Measurements from ENCODE around the gene RCAN2. TPM values are rescaled to one million over a fixed set of nuclear protein-coding genes. Genes with fewer than 3 reads are reported as not detected.
A peak's percentile ranks its signal among the peaks of the same experiment; 100 is the strongest.

RCAN2 gene
- total and polyA plus RNA-seq, 8 donors, result 1.7 to 19.0 (median 3.4) TPM

GRCh38 chr6:46220352-46221221 is 270.7 kb downstream of the RCAN2 start:
- ATAC-seq (no peak), DNase-seq (no peak), FAIRE-seq (no peak)
- H3K27me3 ChIP-seq, result no peaks in the 10 kb centered on the region
- no peaks in the 10 kb centered on the region for H3K4me1 ChIP-seq
- TF ChIP-seq, protein P1, sequence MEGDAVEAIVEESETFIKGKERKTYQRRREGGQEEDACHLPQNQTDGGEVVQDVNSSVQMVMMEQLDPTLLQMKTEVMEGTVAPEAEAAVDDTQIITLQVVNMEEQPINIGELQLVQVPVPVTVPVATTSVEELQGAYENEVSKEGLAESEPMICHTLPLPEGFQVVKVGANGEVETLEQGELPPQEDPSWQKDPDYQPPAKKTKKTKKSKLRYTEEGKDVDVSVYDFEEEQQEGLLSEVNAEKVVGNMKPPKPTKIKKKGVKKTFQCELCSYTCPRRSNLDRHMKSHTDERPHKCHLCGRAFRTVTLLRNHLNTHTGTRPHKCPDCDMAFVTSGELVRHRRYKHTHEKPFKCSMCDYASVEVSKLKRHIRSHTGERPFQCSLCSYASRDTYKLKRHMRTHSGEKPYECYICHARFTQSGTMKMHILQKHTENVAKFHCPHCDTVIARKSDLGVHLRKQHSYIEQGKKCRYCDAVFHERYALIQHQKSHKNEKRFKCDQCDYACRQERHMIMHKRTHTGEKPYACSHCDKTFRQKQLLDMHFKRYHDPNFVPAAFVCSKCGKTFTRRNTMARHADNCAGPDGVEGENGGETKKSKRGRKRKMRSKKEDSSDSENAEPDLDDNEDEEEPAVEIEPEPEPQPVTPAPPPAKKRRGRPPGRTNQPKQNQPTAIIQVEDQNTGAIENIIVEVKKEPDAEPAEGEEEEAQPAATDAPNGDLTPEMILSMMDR (IDR thresholded peaks at IDR 0.05), result no peak
- no peaks in the 10 kb centered on the region for H3K9me3 ChIP-seq
- no peak overlapping the region for H3K4me3 ChIP-seq
- intact Hi-C loops (cut with DNase I), result loop anchor here in 1 of 3 donors (5.0 kb wide), 1 partner anchor 182 kb away; no protein-coding TSS in a partner anchor
- WGBS, 2 donors, result 59 to 70% methylated on average over 6 of the region's 6 CpGs
- H3K27ac ChIP-seq, result no peak overlapping the region
- no peaks in the 10 kb centered on the region for H3K36me3 ChIP-seq

- no peak for ATAC-seq
- H3K27me3 ChIP-seq, result no peaks in the 10 kb centered on the region
These were observed 271.6 kb downstream of the RCAN2 start for GRCh38 chr6:46219661-46220060.

DNA sequence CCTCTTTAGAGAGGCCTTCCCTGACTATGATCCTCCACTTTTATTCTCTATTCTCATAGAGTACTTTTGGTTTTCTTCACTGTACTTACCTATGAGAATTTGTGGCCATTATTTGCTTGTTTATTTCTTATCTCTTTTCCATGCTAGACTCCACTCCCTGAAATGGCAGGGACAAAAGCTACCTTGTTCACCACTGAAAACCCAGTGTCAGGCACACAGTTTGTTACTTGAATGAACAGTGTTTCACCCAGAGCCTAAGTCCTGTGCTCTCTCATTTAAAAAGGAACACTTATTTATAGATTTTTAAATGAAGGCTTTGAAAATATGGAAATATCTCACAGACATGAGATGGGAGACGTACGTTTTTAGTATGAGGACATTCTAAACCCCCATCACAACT is 272.8 kb downstream of the RCAN2 start:
- Histone ChIP-seq H3K36me3 (no peaks in the 10 kb centered on the region), H3K27ac (no peak overlapping the region), H3K4me1 (no peaks in the 10 kb centered on the region), H3K9me3 (no peaks in the 10 kb centered on the region), H3K27me3 (no peaks in the 10 kb centered on the region), H3K4me3 (no peak overlapping the region)
- TF ChIP-seq, protein P1 (IDR thresholded peaks at IDR 0.05), result no peak
- intact Hi-C loops (cut with DNase I), result no loop called here
- FAIRE-seq (no peak), DNase-seq (no peak), ATAC-seq (no peak)
- WGBS, 2 donors, result 88 to 89% methylated on average over 2 of the region's 2 CpGs

More at GRCh38 chr6:46219661-46220060, 271.6 kb downstream of the RCAN2 start:
- TF ChIP-seq, protein P1 (IDR thresholded peaks at IDR 0.05), result no peak
- Histone ChIP-seq H3K4me3 (no peak overlapping the region), H3K9me3 (no peaks in the 10 kb centered on the region), H3K4me1 (no peaks in the 10 kb centered on the region), H3K36me3 (no peaks in the 10 kb centered on the region), H3K27ac (no peak overlapping the region)
- FAIRE-seq, result no peak
- no peak for DNase-seq
- intact Hi-C loops (cut with DNase I), result loop anchor here in 1 of 3 donors (5.0 kb wide), 1 partner anchor 183 kb away; no protein-coding TSS in a partner anchor

DNA sequence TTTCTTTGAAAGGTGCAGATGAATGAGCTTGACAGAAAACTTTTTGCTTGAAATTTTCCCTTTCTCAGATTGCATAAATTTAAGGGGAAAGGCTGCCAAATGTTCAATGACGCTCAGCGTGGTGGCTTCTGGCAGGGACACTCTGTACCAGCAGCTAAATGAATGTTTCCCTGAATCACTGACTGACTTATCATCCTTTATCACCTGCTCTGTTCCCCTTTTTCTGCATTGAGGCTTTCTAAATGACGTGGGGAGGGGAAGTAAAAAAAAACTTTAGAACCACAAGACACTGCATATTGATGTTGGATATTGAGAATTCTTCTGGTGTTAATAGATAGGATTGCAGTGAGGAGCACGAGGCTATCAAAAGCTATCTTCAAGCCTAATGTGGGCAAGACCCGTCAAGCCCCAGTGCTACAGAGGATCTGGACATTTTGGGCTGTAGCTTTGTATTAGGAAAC is 273.5 kb downstream of the RCAN2 start:
- H3K4me3 ChIP-seq, result no peak overlapping the region
- no peaks in the 10 kb centered on the region for H3K9me3 ChIP-seq
- peak overlapping the region in 1 of 4 donors; percentile 24 for H3K27ac ChIP-seq
- intact Hi-C loops (cut with DNase I), result no loop called here
- WGBS, 2 donors, result 41 to 58% methylated on average over 5 of the region's 5 CpGs
- TF ChIP-seq, protein P1 (IDR thresholded peaks at IDR 0.05), result no peak
- DNase-seq, result no peak
- no peaks in the 10 kb centered on the region for H3K27me3 ChIP-seq
- ATAC-seq, result peak in 2 of 4 donors; percentile 51 to 75
- no peak for FAIRE-seq
- no peaks in the 10 kb centered on the region for H3K4me1 ChIP-seq
- no peaks in the 10 kb centered on the region for H3K36me3 ChIP-seq

DNA sequence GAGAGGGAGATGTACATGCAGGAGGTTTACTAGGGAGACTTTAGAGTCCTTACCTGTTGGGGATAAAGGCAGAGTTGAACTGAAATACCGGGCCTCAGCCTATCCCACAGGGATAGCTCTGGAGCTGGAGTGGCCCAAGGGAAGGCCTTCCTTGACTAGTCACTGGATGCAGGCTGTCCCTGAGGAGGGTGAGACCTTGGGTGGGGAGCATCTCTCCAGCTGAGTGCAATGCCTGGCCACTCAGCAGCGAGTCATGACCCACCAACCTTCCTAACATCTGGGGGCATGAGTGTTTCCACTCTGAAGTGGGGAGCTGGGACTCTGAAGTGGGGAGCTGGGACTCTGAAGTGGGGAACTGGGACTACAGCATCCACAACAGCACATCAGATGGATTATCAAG is 274.4 kb downstream of the RCAN2 start:
- H3K4me3 ChIP-seq, result no peak overlapping the region
- WGBS, 2 donors, result 84 to 89% methylated on average over 2 of the region's 2 CpGs
- no peaks in the 10 kb centered on the region for H3K36me3 ChIP-seq
- FAIRE-seq, result no peak
- DNase-seq, result no peak
- no peaks in the 10 kb centered on the region for H3K27me3 ChIP-seq
- TF ChIP-seq, protein P1 (IDR thresholded peaks at IDR 0.05), result no peak
- H3K4me1 ChIP-seq, result no peaks in the 10 kb centered on the region
- intact Hi-C loops (cut with DNase I), result no loop called here
- no peak overlapping the region for H3K27ac ChIP-seq
- no peak for ATAC-seq
- H3K9me3 ChIP-seq, result no peaks in the 10 kb centered on the region

All from pancreas (tissue), 10 donors.